ENCODE data around the gene MGMT. TPM values are rescaled to one million over a fixed set of nuclear protein-coding genes. Genes with fewer than 3 reads are reported as not detected.

MGMT gene
- total and polyA plus RNA-seq, 2 donors from 2014 or later = 25.9 to 70.0 TPM

DNA sequence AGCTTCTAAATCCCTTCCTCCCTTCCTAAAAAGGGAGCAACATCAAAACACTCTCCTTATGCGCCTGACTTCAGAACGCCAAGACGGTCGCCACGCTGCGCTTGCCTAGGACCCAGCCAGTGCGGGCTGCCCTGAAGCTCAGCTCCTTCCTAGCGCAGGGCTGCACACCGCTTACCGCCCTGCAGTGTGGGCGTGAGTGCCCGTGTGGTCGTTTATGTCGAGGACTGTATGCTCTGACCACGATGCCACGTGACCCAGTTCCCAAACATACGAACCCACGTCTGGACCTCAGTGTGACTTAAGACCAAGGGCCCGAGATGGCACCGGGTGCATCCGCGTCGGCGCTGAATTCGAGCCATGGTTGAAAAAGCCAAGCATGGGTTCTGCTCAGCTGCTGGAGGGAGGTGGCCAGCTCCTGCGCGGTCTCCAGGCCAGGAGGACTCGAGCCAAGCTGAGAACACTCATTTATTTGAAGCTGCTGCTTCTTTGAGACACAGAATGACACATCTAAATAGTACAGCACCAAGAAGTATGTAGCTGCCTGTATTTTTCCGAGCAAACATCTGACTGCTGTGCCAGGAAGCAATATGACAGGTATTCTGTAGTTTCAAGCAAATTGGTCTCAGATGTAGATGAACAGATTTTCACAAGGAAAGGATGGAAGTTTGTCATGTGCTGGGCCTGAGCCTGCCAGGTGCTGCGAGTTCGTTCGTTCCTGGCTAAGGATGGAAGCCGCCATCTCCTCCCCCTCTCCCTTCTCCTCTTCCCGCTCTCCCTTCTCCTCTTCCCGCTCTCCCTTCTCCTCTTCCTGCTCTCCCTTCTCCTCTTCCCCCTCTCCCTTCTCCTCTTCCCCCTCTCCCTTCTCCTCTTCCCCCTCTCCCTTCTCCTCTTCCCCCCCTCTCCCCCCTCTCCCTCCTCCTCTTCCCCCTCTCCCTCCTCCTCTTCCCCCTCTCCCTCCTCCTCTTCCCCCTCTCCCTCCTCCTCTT is 312.4 kb downstream of the MGMT start:
- Histone ChIP-seq H3K4me3 (ENCODE audit: low read length in 3 of 3) (no peak overlapping the region), H3K36me3 (ENCODE audit: control insufficient read depth in 2 of 3, insufficient read depth in 3 of 3, low read length in 3 of 3) (no peaks in the 10 kb centered on the region), H3K27me3 (ENCODE audit: control insufficient read depth, insufficient read depth, low read length) (no peaks in the 10 kb centered on the region), H3K27ac (ENCODE audit: low read depth in 2 of 2, low read length in 2 of 2) (no peak overlapping the region), H3K9me3 (ENCODE audit: control insufficient read depth in 2 of 3, insufficient read depth in 1 of 3, low read length in 3 of 3) (no peaks in the 10 kb centered on the region), H3K9ac (ENCODE audit: low read length in 3 of 3) (no peak overlapping the region), H3K4me1 (ENCODE audit: control insufficient read depth in 2 of 3, insufficient read depth in 2 of 3, low read depth in 1 of 3, low read length in 3 of 3) (peaks cover 0 to 3% (median 0%) of the 10 kb centered on the region in 3 donors)
- DNase-seq (peak in 2 of 5 donors; percentile 8 to 45), FAIRE-seq (no peak)
- TF ChIP-seq, protein P1, sequence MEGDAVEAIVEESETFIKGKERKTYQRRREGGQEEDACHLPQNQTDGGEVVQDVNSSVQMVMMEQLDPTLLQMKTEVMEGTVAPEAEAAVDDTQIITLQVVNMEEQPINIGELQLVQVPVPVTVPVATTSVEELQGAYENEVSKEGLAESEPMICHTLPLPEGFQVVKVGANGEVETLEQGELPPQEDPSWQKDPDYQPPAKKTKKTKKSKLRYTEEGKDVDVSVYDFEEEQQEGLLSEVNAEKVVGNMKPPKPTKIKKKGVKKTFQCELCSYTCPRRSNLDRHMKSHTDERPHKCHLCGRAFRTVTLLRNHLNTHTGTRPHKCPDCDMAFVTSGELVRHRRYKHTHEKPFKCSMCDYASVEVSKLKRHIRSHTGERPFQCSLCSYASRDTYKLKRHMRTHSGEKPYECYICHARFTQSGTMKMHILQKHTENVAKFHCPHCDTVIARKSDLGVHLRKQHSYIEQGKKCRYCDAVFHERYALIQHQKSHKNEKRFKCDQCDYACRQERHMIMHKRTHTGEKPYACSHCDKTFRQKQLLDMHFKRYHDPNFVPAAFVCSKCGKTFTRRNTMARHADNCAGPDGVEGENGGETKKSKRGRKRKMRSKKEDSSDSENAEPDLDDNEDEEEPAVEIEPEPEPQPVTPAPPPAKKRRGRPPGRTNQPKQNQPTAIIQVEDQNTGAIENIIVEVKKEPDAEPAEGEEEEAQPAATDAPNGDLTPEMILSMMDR (IDR thresholded peaks at IDR 0.05; ENCODE audit: borderline replicate concordance, extremely low read depth, insufficient read depth) = no peak
- intact Hi-C loops (cut with DNase I) = no loop called here

DNA sequence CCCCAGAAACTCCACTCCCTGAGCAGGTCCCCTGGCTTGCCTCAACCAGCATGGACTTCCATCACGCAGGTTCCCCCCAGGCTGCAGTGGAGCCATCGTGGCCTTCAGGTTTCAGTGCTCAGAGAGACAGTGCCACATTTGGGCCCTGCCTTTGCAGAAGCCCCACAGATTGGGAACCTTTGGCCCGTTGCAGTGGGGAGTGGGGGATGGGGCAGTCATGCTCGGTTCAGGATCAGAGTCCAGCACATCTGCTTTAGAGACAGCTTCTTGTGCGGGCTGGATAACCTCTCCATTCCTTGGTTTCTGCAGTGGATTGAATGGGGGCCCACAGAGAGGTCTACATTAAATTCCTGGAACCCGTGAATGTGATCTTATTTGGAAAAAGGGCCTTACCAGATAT is 313.2 kb downstream of the MGMT start:
- intact Hi-C loops (cut with DNase I) = no loop called here
- Histone ChIP-seq H3K9me3 (ENCODE audit: control insufficient read depth in 2 of 3, insufficient read depth in 1 of 3, low read length in 3 of 3) (no peaks in the 10 kb centered on the region), H3K36me3 (ENCODE audit: control insufficient read depth in 2 of 3, insufficient read depth in 3 of 3, low read length in 3 of 3) (no peaks in the 10 kb centered on the region), H3K27me3 (ENCODE audit: control insufficient read depth, insufficient read depth, low read length) (no peaks in the 10 kb centered on the region), H3K27ac (ENCODE audit: low read depth in 2 of 2, low read length in 2 of 2) (no peak overlapping the region), H3K4me1 (ENCODE audit: control insufficient read depth in 2 of 3, insufficient read depth in 2 of 3, low read depth in 1 of 3, low read length in 3 of 3) (peaks cover 0 to 3% (median 0%) of the 10 kb centered on the region in 3 donors), H3K4me3 (ENCODE audit: low read length in 3 of 3) (no peak overlapping the region), H3K9ac (ENCODE audit: low read length in 3 of 3) (no peak overlapping the region)
- DNase-seq (peak in 1 of 5 donors; percentile 27), FAIRE-seq (no peak)
- TF ChIP-seq, protein P1 (IDR thresholded peaks at IDR 0.05; ENCODE audit: borderline replicate concordance, extremely low read depth, insufficient read depth) = no peak

DNA sequence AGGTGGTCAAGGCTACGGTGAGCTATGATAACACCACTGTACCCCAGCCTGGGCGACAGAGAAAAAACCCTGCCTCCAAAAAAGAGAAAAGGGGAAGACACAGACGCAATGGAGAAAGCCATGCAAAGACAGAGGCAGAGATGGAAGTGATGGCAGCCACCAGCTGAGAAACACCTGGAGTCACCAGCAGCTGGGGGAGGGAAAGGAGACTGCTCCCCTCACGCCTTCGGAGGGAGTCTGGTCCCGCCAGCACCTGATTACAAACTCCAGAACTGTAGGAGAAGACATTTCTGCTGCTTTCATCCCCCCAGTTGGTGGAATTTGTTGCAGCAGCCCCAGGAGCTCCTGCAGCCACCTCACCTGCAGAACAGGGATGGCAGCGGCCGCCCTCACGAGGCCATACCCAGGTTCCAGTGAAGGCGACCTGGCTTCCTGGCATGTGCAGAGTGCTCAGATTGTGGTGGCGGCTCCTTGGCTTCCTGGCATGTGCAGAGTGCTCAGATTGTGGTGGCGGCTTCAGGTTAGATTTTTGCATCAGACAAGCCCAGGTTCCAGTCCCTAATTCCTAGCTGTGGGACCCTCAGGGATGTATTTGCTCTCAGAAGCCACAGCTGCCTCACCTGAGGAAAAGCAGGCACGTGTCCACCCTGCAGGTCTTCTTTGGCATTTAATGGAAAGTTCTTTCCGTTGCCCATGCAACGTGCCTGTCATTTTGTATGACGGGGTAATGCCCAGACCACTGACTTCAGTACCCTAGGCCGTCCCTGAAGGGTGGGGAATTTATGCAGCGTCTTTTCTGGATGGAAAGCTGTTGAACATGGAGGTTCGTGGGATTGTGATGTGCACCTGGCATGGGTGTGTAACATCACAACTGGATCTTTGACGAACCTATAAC is 314.1 kb downstream of the MGMT start:
- Histone ChIP-seq H3K4me1 (ENCODE audit: control insufficient read depth in 2 of 3, insufficient read depth in 2 of 3, low read depth in 1 of 3, low read length in 3 of 3) (peaks cover 0 to 3% (median 0%) of the 10 kb centered on the region in 3 donors), H3K9me3 (ENCODE audit: control insufficient read depth in 2 of 3, insufficient read depth in 1 of 3, low read length in 3 of 3) (no peaks in the 10 kb centered on the region), H3K36me3 (ENCODE audit: control insufficient read depth in 2 of 3, insufficient read depth in 3 of 3, low read length in 3 of 3) (no peaks in the 10 kb centered on the region), H3K4me3 (ENCODE audit: low read length in 3 of 3) (no peak overlapping the region), H3K9ac (ENCODE audit: low read length in 3 of 3) (no peak overlapping the region), H3K27ac (ENCODE audit: low read depth in 2 of 2, low read length in 2 of 2) (no peak overlapping the region), H3K27me3 (ENCODE audit: control insufficient read depth, insufficient read depth, low read length) (no peaks in the 10 kb centered on the region)
- TF ChIP-seq, protein P1 (IDR thresholded peaks at IDR 0.05; ENCODE audit: borderline replicate concordance, extremely low read depth, insufficient read depth) = no peak
- DNase-seq (peak in 1 of 5 donors; percentile 57), FAIRE-seq (no peak)
- intact Hi-C loops (cut with DNase I) = no loop called here
